Ascending aorta (tissue), 2 donors: Measurements from ENCODE around the gene NUDT1. TPM values are rescaled to one million over a fixed set of nuclear protein-coding genes. Genes with fewer than 3 reads are reported as not detected.

Experiments
- DNase-seq, 2 donors: peaks; one replicate each; pipeline ENCODE4 v3.0.0-alpha.2; 2019; ENCODE audit warnings: low spot score in 2 of 2
- H3K27ac ChIP-seq, 2 donors: fragments of 200-600 bp; sonication (generic); one replicate each; pipeline ENCODE4 v1.5.1; 2016 to 2017; ENCODE audit warnings: mild to moderate bottlenecking in 1 of 2
- H3K27me3 ChIP-seq: fragments of 200-600 bp; sonication (generic); one replicate; pipeline ENCODE4 v1.5.1; 2017
- H3K36me3 ChIP-seq, 2 donors: fragments of 200-600 bp; sonication (generic); one replicate each; pipeline ENCODE4 v1.5.1; 2016
- H3K4me1 ChIP-seq, 2 donors: fragments of 200-600 bp; sonication (generic); one replicate each; pipeline ENCODE4 v1.5.1; 2016 to 2017; ENCODE audit warnings: mild to moderate bottlenecking in 1 of 2
- H3K4me3 ChIP-seq, 2 donors: fragments of 200-600 bp; sonication (generic); one replicate each; pipeline ENCODE4 v1.5.1; 2016 to 2017; ENCODE audit warnings: mild to moderate bottlenecking in 1 of 2
- H3K9me3 ChIP-seq, 2 donors: fragments of 200-600 bp; sonication (generic); one replicate each; pipeline ENCODE4 v1.5.1; 2016
- CTCF ChIP-seq, 3 experiments: fragments of 200-600 bp in 2 of 3; fragments of 450-650 bp in 1 of 3; sonication (generic) in 2 of 3; IDR thresholded peaks; one replicate each; pipeline ENCODE4 v1.5.1; 2016 to 2019; ENCODE audit warnings: antibody characterized with exemption in 3 of 3, mild to moderate bottlenecking in 1 of 3, moderate library complexity in 1 of 3
- intact Hi-C: fragments of 100-400 bp; cut with DNase I; formaldehyde crosslinking; loops from one replicate; pipeline ENCODE4 v1.15.1; 2023
- total RNA-seq: library from RNA; depleted of rRNA; stranded (reverse); fragments of >200 nt; gene quantifications from one replicate; pipeline ENCODE4 v1.1.0, GENCODE V29; 2016

Gene NUDT1
- total RNA-seq, 1 donor from 2014 or later = 9.0 TPM

GRCh38 chr7:2275101-2275500, 33.1 kb downstream of the NUDT1 start:
- no peak for TF ChIP-seq CTCF (IDR thresholded peaks at IDR 0.05)
- no peak overlapping the region for H3K27ac ChIP-seq
- H3K4me3 ChIP-seq = no peak overlapping the region
- intact Hi-C loops = no loop called here
- no peak for DNase-seq
- H3K27me3 ChIP-seq = no peaks in the 10 kb centered on the region
- peaks cover 18 to 33% of the 10 kb centered on the region in 2 donors for H3K36me3 ChIP-seq
- H3K9me3 ChIP-seq = no peaks in the 10 kb centered on the region
- no peaks in the 10 kb centered on the region for H3K4me1 ChIP-seq

- Histone ChIP-seq H3K9me3 (no peaks in the 10 kb centered on the region), H3K27ac (no peak overlapping the region), H3K4me3 (no peak overlapping the region), H3K27me3 (no peaks in the 10 kb centered on the region), H3K4me1 (no peaks in the 10 kb centered on the region), H3K36me3 (peaks cover 15 to 30% of the 10 kb centered on the region in 2 donors)
- DNase-seq = no peak
- intact Hi-C loops = no loop called here
- TF ChIP-seq CTCF (IDR thresholded peaks at IDR 0.05) = no peak
Observed at GRCh38 chr7:2276107-2276506, 34.1 kb downstream of the NUDT1 start.

- no peaks in the 10 kb centered on the region for H3K9me3 ChIP-seq
- intact Hi-C loops = no loop called here
- H3K4me3 ChIP-seq = no peak overlapping the region
- H3K4me1 ChIP-seq = no peaks in the 10 kb centered on the region
- peaks cover 12 to 20% of the 10 kb centered on the region in 2 donors for H3K36me3 ChIP-seq
- H3K27me3 ChIP-seq = no peaks in the 10 kb centered on the region
- TF ChIP-seq CTCF (IDR thresholded peaks at IDR 0.05) = no peak
- H3K27ac ChIP-seq = no peak overlapping the region
- DNase-seq = no peak
Observed at GRCh38 chr7:2278026-2278425, 36.0 kb downstream of the NUDT1 start.

GRCh38 chr7:2279896-2280295, 37.9 kb downstream of the NUDT1 start:
- no peak for DNase-seq
- H3K27ac ChIP-seq = no peak overlapping the region
- peaks cover under 1 to 6% of the 10 kb centered on the region in 2 donors for H3K36me3 ChIP-seq
- no peaks in the 10 kb centered on the region for H3K9me3 ChIP-seq
- no peak for TF ChIP-seq CTCF (IDR thresholded peaks at IDR 0.05)
- intact Hi-C loops = no loop called here
- no peaks in the 10 kb centered on the region for H3K4me1 ChIP-seq
- no peak overlapping the region for H3K4me3 ChIP-seq
- no peaks in the 10 kb centered on the region for H3K27me3 ChIP-seq

- Histone ChIP-seq H3K36me3 (peaks cover 0 to 3% of the 10 kb centered on the region in 2 donors), H3K27ac (no peak overlapping the region), H3K4me1 (no peaks in the 10 kb centered on the region), H3K27me3 (no peaks in the 10 kb centered on the region), H3K9me3 (no peaks in the 10 kb centered on the region), H3K4me3 (no peak overlapping the region)
- intact Hi-C loops = no loop called here
- TF ChIP-seq CTCF (IDR thresholded peaks at IDR 0.05) = no peak
- no peak for DNase-seq
Observed at GRCh38 chr7:2280424-2280823, 38.4 kb downstream of the NUDT1 start.

- H3K27ac ChIP-seq = no peak overlapping the region
- no peaks in the 10 kb centered on the region for H3K9me3 ChIP-seq
- H3K4me1 ChIP-seq = no peaks in the 10 kb centered on the region
- no peak for TF ChIP-seq CTCF (IDR thresholded peaks at IDR 0.05)
- no peak for DNase-seq
- intact Hi-C loops = no loop called here
- H3K36me3 ChIP-seq = peaks cover 0 to 3% of the 10 kb centered on the region in 2 donors
- H3K4me3 ChIP-seq = no peak overlapping the region
- no peaks in the 10 kb centered on the region for H3K27me3 ChIP-seq
Observed at GRCh38 chr7:2281541-2281940, 39.5 kb downstream of the NUDT1 start.
